GM23338 (cell line): ENCODE measurements around the gene DOCK3. TPM values are rescaled to one million over a fixed set of nuclear protein-coding genes. Genes with fewer than 3 reads are reported as not detected.

ENCODE experiments used
- ATAC-seq: fragments of 200-7000 bp; cut with Tn5 transposase; 3 replicates; pipeline ENCODE4 v1.9.1; 2020
- DNase-seq: peaks from one replicate; pipeline ENCODE4 v3.0.0-alpha.2; 2015; ENCODE audit warnings: low spot score
- H2AFZ ChIP-seq: fragments of 200-600 bp; sonication (generic); 2 replicates; pipeline ENCODE4 v1.8.0; 2016; ENCODE audit warnings: antibody characterized with exemption, mild to moderate bottlenecking, moderate library complexity
- H3F3A ChIP-seq: fragments of 200-600 bp; sonication (generic); replicated peaks from 2 replicates; pipeline ENCODE4 v1.8.0; 2017; ENCODE audit warnings: antibody characterized with exemption, mixed run types, low read depth
- H3K27ac ChIP-seq: fragments of 200-600 bp; sonication (generic); 2 replicates; pipeline ENCODE4 v1.6.1; 2016; ENCODE audit warnings: low read depth
- H3K27me3 ChIP-seq: fragments of 200-600 bp; sonication (generic); 2 replicates; pipeline ENCODE4 v1.8.0; 2016; ENCODE audit warnings: mild to moderate bottlenecking, mixed run types, moderate library complexity; ENCODE audit not compliant: insufficient read depth
- H3K36me3 ChIP-seq: fragments of 200-600 bp; sonication (generic); 2 replicates; pipeline ENCODE4 v1.8.0; 2016; ENCODE audit warnings: mild to moderate bottlenecking; ENCODE audit not compliant: insufficient read depth
- H3K4me1 ChIP-seq: fragments of 200-600 bp; sonication (generic); 2 replicates; pipeline ENCODE4 v1.8.0; 2016; ENCODE audit warnings: mild to moderate bottlenecking, moderate library complexity; ENCODE audit not compliant: insufficient read depth
- H3K4me2 ChIP-seq: fragments of 200-600 bp; sonication (generic); 2 replicates; pipeline ENCODE4 v1.7.1; 2017; ENCODE audit warnings: mixed run types
- H3K4me3 ChIP-seq: fragments of 200-600 bp; sonication (generic); 2 replicates; pipeline ENCODE4 v1.6.1; 2016; ENCODE audit warnings: mixed run types
- H3K79me2 ChIP-seq: fragments of 200-600 bp; sonication (generic); replicated peaks from 2 replicates; pipeline ENCODE4 v1.8.0; 2017; ENCODE audit warnings: mild to moderate bottlenecking; ENCODE audit not compliant: insufficient read depth
- H3K9me2 ChIP-seq: fragments of 200-600 bp; sonication (generic); 2 replicates; pipeline ENCODE4 v1.8.0; 2017; ENCODE audit not compliant: insufficient read depth
- H4K20me1 ChIP-seq: fragments of 200-600 bp; sonication (generic); replicated peaks from 2 replicates; pipeline ENCODE4 v1.8.0; 2017; ENCODE audit warnings: mild to moderate bottlenecking; ENCODE audit not compliant: insufficient read depth
- H3K27ac Mint-ChIP-seq: 2 replicates; pipeline ENCODE4 v1.8.0; 2020; ENCODE audit warnings: inconsistent platforms, mild to moderate bottlenecking, moderate library complexity, mixed read lengths
- H3K27me3 Mint-ChIP-seq: 3 replicates; pipeline ENCODE4 v1.8.0; 2022; ENCODE audit warnings: low read depth, mild to moderate bottlenecking, moderate library complexity, mixed read lengths, inconsistent platforms; ENCODE audit not compliant: insufficient read depth, poor library complexity
- H3K36me3 Mint-ChIP-seq: 3 replicates; pipeline ENCODE4 v1.8.0; 2021; ENCODE audit warnings: low read depth, mild to moderate bottlenecking, inconsistent platforms, moderate library complexity, mixed read lengths
- H3K4me1 Mint-ChIP-seq: 3 replicates; pipeline ENCODE4 v1.8.0; 2020; ENCODE audit warnings: mild to moderate bottlenecking, inconsistent platforms, mixed read lengths
- H3K4me3 Mint-ChIP-seq: 3 replicates; pipeline ENCODE4 v1.8.0; 2021; ENCODE audit warnings: moderate library complexity, mild to moderate bottlenecking, inconsistent platforms, mixed read lengths
- H3K9me3 Mint-ChIP-seq: 3 replicates; pipeline ENCODE4 v1.8.0; 2020; ENCODE audit warnings: moderate library complexity, mild to moderate bottlenecking, inconsistent platforms, mixed read lengths
- CREB1 ChIP-seq: fragments of 250-450 bp; sonication (Bioruptor Pico); IDR thresholded peaks from 2 replicates; pipeline ENCODE4 v1.5.0; 2020; ENCODE audit warnings: low read depth, mild to moderate bottlenecking, moderate library complexity
- EZH2 ChIP-seq: fragments of 200-600 bp; sonication (generic); IDR thresholded peaks from one replicate; pipeline ENCODE4 v1.8.0; 2017; ENCODE audit warnings: antibody characterized with exemption, mild to moderate bottlenecking, low read depth; ENCODE audit not compliant: unreplicated experiment
- EZH2phosphoT487 ChIP-seq: fragments of 200-600 bp; sonication (generic); IDR thresholded peaks from one replicate; pipeline ENCODE4 v1.8.1; 2018; ENCODE audit warnings: antibody characterized with exemption; ENCODE audit not compliant: unreplicated experiment
- JUNB ChIP-seq: IDR thresholded peaks from one replicate; pipeline ENCODE4 v1.6.1; 2016; ENCODE audit warnings: antibody characterized with exemption; ENCODE audit not compliant: unreplicated experiment
- NANOG ChIP-seq: IDR thresholded peaks from 2 replicates; pipeline ENCODE4 v1.6.1; 2016; ENCODE audit warnings: antibody characterized with exemption, borderline replicate concordance
- POLR2AphosphoS5 ChIP-seq: IDR thresholded peaks from 2 replicates; pipeline ENCODE4 v1.6.1; 2016; ENCODE audit warnings: antibody characterized with exemption, low read depth
- REST ChIP-seq: IDR thresholded peaks from one replicate; pipeline ENCODE4 v1.6.1; 2018; ENCODE audit warnings: antibody characterized with exemption; ENCODE audit not compliant: unreplicated experiment
- STAT1 ChIP-seq: IDR thresholded peaks from one replicate; pipeline ENCODE4 v1.6.1; 2016; ENCODE audit warnings: antibody characterized with exemption; ENCODE audit not compliant: unreplicated experiment
- ZNF114 ChIP-seq: fragments of 250-450 bp; sonication (Bioruptor Pico); IDR thresholded peaks from 2 replicates; pipeline ENCODE4 v1.5.0; 2020; ENCODE audit warnings: mild to moderate bottlenecking, moderate library complexity
- ZNF331 ChIP-seq: fragments of 250-450 bp; sonication (Bioruptor Pico); IDR thresholded peaks from 2 replicates; pipeline ENCODE4 v1.5.0; 2020; ENCODE audit warnings: low read depth, mild to moderate bottlenecking, moderate library complexity
- ZNF462 ChIP-seq: fragments of 250-450 bp; sonication (Bioruptor Pico); IDR thresholded peaks from 2 replicates; pipeline ENCODE4 v1.5.0; 2020; ENCODE audit warnings: mild to moderate bottlenecking, moderate library complexity
- polyA plus RNA-seq: library from polyadenylated mRNA; unstranded; fragments of >200 nt; fragmentation: Nextera tagmentation; extraction: Ambion mirVana; gene quantifications from 2 replicates; pipeline ENCODE4 v1.2.1, GENCODE V29; 2016
- total RNA-seq: library from RNA; depleted of rRNA; stranded (reverse); fragments of >200 nt; shearing (Covaris generic); gene quantifications from 2 replicates; pipeline ENCODE4 v1.2.3, GENCODE V29; 2014
- TF ChIP-seq, protein P1 (sequence below): IDR thresholded peaks from 2 replicates; pipeline ENCODE4 v1.6.1; 2016; ENCODE audit warnings: antibody characterized with exemption
- TF ChIP-seq, protein P2 (sequence below), 2 experiments: fragments of 200-600 bp in 1 of 2; sonication (generic) in 1 of 2; conservative IDR thresholded peaks; 2 replicates each; pipeline versions ENCODE4 v1.5.1 to v1.6.1; 2016 to 2017; ENCODE audit warnings: antibody characterized with exemption in 2 of 2, low read depth in 2 of 2, mild to moderate bottlenecking in 2 of 2, moderate library complexity in 1 of 2

DOCK3 gene
- total and polyA plus RNA-seq, 2 experiments from 2014 or later, result 2.4 to 5.6 TPM

DNA sequence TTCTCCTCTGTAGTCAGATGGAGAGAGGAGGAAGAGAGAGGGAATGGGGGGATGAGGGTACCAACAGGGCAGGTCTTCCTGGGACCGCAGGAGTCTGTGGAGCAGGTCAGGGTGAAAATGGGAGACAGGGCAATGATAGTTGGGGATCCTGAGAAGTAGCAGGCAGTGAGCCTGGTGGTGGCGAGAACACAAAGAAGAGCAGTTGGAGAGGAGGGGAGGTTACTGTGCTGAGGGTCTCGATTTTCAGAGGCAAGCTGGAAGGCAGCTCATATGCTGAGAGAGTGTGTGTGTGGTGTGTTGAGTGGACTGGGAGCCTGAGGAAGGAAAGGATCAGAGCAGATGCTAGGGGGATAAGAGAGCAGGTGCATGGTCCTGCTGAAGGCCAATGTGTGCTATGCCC lies 2.1 kb upstream of the DOCK3 start:
- H4K20me1 ChIP-seq, result no peaks in the 10 kb centered on the region
- no peak overlapping the region for H3K27ac Mint-ChIP-seq
- no peak for DNase-seq

More for the DNA sequence above, 2.1 kb upstream of the DOCK3 start:
- no peak for ATAC-seq
- Mint-ChIP-seq H3K4me1 (peaks cover 16% of the 10 kb centered on the region), H3K4me3 (no peak overlapping the region; the same call in 2 of the 3 replicates), H3K36me3 (peaks cover 4% of the 10 kb centered on the region; the same call in 1 of the 3 replicates), H3K9me3 (no peaks in the 10 kb centered on the region; the same call in 2 of the 3 replicates), H3K27me3 (peaks cover 26% of the 10 kb centered on the region)
- TF ChIP-seq ZNF462 (CRISPR knock-in tag) (no peak), ZNF114 (CRISPR knock-in tag) (no peak), NANOG (no peak), EZH2 (no peak), EZH2phosphoT487 (no peak), ZNF331 (CRISPR knock-in tag) (no peak), STAT1 (no peak), JUNB (no peak), POLR2AphosphoS5 (no peak), CREB1 (CRISPR knock-in tag) (no peak), REST (no peak)
- TF ChIP-seq, protein P1, sequence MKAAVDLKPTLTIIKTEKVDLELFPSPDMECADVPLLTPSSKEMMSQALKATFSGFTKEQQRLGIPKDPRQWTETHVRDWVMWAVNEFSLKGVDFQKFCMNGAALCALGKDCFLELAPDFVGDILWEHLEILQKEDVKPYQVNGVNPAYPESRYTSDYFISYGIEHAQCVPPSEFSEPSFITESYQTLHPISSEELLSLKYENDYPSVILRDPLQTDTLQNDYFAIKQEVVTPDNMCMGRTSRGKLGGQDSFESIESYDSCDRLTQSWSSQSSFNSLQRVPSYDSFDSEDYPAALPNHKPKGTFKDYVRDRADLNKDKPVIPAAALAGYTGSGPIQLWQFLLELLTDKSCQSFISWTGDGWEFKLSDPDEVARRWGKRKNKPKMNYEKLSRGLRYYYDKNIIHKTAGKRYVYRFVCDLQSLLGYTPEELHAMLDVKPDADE, result no peak
- TF ChIP-seq, protein P2, sequence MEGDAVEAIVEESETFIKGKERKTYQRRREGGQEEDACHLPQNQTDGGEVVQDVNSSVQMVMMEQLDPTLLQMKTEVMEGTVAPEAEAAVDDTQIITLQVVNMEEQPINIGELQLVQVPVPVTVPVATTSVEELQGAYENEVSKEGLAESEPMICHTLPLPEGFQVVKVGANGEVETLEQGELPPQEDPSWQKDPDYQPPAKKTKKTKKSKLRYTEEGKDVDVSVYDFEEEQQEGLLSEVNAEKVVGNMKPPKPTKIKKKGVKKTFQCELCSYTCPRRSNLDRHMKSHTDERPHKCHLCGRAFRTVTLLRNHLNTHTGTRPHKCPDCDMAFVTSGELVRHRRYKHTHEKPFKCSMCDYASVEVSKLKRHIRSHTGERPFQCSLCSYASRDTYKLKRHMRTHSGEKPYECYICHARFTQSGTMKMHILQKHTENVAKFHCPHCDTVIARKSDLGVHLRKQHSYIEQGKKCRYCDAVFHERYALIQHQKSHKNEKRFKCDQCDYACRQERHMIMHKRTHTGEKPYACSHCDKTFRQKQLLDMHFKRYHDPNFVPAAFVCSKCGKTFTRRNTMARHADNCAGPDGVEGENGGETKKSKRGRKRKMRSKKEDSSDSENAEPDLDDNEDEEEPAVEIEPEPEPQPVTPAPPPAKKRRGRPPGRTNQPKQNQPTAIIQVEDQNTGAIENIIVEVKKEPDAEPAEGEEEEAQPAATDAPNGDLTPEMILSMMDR (conservative IDR thresholded peaks at IDR 0.05; ENCODE audit: low read depth in 2 of 2), result no peak
- no peak overlapping the region for H2AFZ ChIP-seq
- peaks cover 25% of the 10 kb centered on the region for H3K27me3 ChIP-seq
- peaks cover 16% of the 10 kb centered on the region for H3K79me2 ChIP-seq
- H3K4me3 ChIP-seq, result no peak overlapping the region
- no peaks in the 10 kb centered on the region for H3K9me2 ChIP-seq
- peaks cover 14% of the 10 kb centered on the region; the same call in 1 of the 2 replicates for H3K4me1 ChIP-seq
- no peak overlapping the region for H3K27ac ChIP-seq
- H3K4me2 ChIP-seq, result no peak overlapping the region
- H3K36me3 ChIP-seq, result no peaks in the 10 kb centered on the region
- no peaks in the 10 kb centered on the region; the same call in 1 of the 2 replicates for H3F3A ChIP-seq
